NOMO-1 (cell line): ENCODE data around the gene DDX31.

Experiments used
- DNase-seq, 2 experiments: peaks; one replicate each; lab custom pipeline; 2025; ENCODE audit not compliant: unreplicated experiment in 2 of 2; lab: John Stamatoyannopoulos, UW

DDX31 gene

GRCh38 chr9:132674485-132674884 is 4.7 kb upstream of the DDX31 start:
- DNase-seq, result no peak

- DNase-seq, result no peak
Observed at GRCh38 chr9:132673355-132673754, 3.6 kb upstream of the DDX31 start.

GRCh38 chr9:132672413-132672690 is 2.6 kb upstream of the DDX31 start:
- peak in 1 of 2 experiments; percentile 22 for DNase-seq

GRCh38 chr9:132671620-132672412 is 2.0 kb upstream of the DDX31 start:
- no peak for DNase-seq

DNA sequence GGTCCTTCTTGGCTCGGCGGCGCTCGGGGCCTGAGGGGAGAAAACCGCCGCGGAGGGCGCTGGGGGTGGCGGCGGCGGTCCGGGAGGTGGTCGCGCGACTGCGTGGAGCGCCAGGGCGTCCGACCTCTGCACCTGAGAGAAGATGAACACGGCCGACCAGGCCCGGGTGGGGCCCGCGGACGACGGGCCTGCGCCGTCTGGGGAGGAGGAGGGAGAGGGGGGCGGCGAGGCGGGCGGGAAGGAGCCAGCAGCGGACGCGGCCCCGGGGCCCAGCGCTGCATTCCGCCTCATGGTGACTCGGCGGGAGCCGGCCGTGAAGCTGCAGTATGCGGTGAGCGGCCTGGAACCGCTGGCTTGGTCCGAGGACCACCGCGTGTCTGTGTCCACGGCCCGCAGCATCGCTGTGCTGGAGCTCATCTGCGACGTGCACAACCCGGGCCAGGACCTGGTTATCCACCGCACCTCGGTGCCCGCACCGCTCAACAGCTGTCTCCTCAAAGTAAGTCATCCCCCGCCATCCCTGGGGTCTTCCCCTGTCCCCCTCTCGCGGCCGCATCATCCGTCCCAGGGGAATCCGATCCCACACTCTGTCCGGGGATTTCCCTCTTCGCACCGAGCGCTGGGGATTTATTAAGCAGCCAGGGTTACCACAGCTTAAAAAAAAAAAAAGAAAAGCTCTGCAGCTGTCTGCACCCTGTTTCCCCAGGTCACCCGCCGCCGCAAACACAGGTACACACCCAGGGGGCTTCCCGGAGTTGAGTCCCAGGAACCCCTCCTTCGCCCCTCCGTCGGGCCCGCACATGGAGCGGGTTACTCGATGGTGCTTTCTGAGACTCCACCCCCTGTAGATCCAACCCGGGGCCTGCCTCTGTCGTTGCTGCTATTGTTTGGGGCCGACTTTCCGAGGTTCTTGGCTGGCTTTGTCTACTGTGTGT is 941 bp upstream of the DDX31 start, which contains the start of gene GTF3C4:
Gene GTF3C4 (plus strand): TSS at position 8 of the 935 bp plus-strand sequence. CDS start 135 bp downstream, at position 143.
- peak in 1 of 2 experiments; percentile 26 for DNase-seq

GRCh38 chr9:132669319-132669697 is 475 bp downstream of the DDX31 start:
- DNase-seq, result peak; percentile 24 to 29

- no peak for DNase-seq
Observed at GRCh38 chr9:132663851-132664250, 5.9 kb downstream of the DDX31 start.

DNA sequence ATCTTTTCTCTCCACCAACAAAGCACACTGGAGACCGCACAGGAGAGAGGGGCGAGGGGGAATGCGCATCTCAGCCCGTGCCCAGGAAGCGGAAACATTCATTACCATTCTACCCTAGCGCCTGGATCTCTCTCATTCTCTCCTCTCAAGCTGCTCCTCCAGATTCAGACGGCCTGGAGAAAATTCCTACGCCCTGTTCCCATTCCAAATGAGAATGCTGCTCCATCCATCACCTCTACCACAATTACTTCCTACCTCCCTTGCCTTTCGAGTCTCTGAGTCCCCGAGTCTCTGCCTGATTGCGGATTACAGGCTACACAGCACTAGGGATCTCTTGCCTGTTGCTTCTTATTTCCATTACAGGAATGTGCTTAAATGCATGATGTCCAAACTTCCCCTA is 6.7 kb downstream of the DDX31 start:
- DNase-seq, result no peak

GRCh38 chr9:132662152-132662945 is 7.4 kb downstream of the DDX31 start:
- no peak for DNase-seq

- no peak for DNase-seq
Observed at GRCh38 chr9:132656299-132656698, 13.5 kb downstream of the DDX31 start.

DNA sequence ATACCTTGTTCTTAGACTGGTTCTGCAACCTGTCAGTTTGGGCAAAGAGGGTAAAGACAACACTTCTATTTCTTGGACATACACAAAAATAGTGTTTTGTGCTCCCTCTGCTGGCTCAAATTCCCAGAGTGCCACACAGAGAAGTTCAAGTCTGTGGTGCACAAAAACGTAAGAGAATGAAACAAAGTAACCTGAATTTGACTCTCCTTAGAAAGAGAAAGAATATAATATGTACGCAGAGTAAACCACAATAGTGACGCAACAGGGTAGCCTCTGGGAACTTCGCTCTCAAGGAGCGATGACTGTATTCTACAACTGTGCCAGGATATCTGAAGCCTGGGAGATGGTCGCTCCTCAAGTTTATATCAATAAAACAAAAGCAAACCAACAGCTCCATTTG is 18.5 kb downstream of the DDX31 start:
- DNase-seq, result peak in 1 of 2 experiments; percentile 25

- DNase-seq, result no peak
Observed at GRCh38 chr9:132648685-132649084, 21.1 kb downstream of the DDX31 start.

- no peak for DNase-seq
Observed at GRCh38 chr9:132648283-132648682, 21.5 kb downstream of the DDX31 start.

GRCh38 chr9:132647806-132648205 is 22.0 kb downstream of the DDX31 start:
- no peak for DNase-seq

DNA sequence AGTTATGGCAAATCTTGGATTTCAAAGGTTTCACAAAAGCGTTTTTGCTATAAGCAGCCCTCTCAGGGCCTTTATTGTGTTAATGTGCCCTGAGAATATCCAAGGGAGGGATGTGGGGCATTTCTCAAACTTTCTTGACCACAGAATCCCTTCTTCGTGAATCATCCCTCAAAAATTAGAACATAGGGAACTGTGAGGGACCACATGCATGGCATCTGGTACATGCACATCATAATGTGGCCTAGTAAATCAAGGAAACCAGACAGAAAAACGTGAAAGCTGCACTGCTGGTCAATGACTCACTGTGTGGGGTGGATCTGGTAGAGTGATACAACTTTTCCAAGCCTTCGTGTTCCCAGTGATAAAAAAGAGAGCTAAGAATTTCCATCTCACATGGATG is 22.4 kb downstream of the DDX31 start:
- DNase-seq, result no peak

DNA sequence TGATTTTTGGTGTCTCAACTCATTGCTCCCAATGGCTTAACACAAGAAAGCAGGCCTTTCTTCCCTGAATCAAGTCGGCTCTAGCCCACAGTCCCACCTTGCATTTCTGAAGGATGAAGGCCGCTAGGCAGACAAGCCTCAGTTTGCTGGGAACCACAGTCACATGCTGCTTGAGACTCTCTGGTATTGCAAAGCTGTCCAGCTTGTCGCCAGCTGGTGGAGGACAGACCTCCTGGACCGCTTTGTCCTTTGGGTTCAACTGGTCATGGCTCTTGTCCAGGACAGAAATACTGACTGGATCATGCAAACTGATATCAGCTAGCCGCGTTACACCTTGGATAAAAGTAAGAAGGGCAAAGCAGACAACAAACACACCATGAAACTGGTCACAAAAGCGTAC is 23.1 kb downstream of the DDX31 start:
- DNase-seq, result no peak

DNA sequence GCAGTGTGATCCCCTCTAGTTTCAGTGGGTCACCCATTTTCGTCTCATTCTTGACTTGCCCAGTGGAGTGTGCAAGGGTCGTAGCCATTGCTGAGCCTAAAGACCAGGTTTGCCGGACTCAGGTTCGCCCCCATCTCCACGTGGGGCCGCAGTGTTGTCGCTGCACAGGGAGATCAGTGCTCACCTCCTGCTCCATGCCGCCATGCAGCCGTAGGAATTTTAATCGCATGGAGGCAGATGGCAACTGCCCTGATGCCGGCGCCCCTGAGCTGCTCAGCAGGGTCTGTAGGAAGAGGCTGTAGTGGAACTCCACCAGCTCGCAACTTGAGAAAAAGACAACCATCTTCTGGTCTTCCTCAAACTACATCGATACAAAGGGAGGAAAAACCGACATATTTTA is 24.1 kb downstream of the DDX31 start:
- DNase-seq, result no peak

DNA sequence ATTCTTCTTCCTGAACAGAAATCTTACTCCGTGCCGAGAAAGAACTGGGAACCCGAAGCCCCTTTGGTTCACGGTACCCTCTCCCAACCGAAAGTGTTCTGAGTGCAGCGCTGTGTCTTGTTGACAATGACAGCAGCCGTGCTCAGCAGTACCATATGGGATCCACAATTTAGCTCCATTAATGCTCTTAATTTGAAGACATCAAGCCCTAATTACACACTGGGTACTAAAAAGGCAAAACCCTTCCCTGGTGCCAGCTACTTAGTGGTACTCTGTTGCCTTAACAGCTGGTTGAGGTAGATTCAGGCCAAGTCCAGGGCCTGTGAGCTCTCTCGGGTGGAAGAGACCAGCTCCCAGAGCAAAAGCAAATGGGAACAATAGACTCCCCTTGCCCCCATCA is 24.5 kb downstream of the DDX31 start:
- no peak for DNase-seq

GRCh38 chr9:132644251-132644650 is 25.5 kb downstream of the DDX31 start:
- DNase-seq, result no peak

- no peak for DNase-seq
Observed at GRCh38 chr9:132641216-132641615, 28.6 kb downstream of the DDX31 start.

GRCh38 chr9:132639322-132639721 is 30.5 kb downstream of the DDX31 start:
- no peak for DNase-seq
